G401 (cell line): Measurements from ENCODE around the gene KDM4C. TPM values are rescaled to one million over a fixed set of nuclear protein-coding genes. Genes with fewer than 3 reads are reported as not detected.

Experiments
- DNase-seq: peaks from one replicate; pipeline ENCODE4 v3.0.0-alpha.2; 2015; ENCODE audit warnings: low spot score
- in situ Hi-C: cut with HindIII; loops from 2 replicates; pipeline ENCODE4 v1.10.0; 2016; ENCODE audit warnings: low sequenced_read_pairs, mixed read lengths
- total RNA-seq: library from RNA; depleted of rRNA; stranded (reverse); fragments of >200 nt; shearing (Covaris generic); gene quantifications from 2 replicates; pipeline ENCODE4 v1.2.3, GENCODE V29; 2014

Gene KDM4C
- total RNA-seq, 1 experiment from 2014 or later: 12.7 TPM

DNA sequence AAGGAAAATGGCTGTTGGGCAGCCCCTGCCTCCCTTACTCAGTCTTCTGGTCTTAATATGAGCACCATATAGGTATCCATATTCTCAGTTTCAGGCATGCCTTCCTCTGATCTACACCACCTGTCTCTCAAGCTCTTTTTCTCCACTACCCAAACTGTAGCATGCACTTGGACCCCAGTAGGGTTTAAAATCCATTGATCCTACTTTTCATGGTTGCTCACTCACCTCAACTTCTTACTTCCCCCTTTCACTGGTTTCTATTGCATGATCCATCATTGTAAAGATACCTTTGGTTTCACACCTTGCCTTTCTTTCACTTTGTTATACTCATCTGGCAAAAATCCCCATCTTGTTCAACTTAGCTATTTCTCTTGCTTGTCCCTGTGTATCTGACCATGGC is 159.4 kb downstream of the KDM4C start:
- in situ Hi-C loops: no loop called here
- DNase-seq: no peak

DNA sequence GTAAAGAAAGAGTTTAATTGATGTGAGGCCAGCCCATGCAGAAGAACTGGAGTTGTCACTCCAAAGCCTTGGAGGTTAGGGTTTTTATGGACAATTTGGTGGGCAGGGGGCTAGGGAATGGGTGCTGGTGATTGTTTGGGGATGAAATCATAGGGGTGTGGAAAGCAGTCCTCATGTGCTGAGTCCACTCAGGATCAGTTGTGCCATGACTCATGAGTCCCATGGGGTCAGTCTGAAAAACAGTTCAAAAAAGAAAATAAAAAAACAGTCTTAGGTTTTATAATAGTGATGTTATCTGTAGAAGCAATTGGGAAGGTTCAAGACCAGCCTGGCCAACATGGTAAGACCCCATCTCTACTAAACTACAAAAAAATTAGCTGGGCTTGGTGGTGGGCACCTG is 162.3 kb downstream of the KDM4C start:
- DNase-seq: no peak
- in situ Hi-C loops: no loop called here

DNA sequence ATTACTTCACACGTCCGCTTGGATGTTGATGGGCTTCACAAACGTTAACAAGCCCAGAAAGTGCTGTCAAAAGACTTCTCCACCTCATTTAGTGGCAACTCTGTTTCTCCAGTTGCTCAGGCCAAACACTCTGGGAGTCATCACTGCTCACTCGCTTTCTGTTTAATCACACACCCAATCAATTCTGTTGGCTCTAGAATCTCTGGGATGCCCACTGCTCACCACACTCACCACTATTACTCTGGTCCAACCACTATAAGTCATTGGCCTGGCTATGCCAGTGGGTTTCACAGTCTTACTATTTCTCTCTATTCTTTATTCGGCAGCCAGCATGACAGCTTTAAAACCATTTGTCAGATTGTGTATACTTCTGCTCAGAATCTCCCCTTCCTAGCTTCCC is 163.5 kb downstream of the KDM4C start:
- DNase-seq: no peak
- in situ Hi-C loops: no loop called here

DNA sequence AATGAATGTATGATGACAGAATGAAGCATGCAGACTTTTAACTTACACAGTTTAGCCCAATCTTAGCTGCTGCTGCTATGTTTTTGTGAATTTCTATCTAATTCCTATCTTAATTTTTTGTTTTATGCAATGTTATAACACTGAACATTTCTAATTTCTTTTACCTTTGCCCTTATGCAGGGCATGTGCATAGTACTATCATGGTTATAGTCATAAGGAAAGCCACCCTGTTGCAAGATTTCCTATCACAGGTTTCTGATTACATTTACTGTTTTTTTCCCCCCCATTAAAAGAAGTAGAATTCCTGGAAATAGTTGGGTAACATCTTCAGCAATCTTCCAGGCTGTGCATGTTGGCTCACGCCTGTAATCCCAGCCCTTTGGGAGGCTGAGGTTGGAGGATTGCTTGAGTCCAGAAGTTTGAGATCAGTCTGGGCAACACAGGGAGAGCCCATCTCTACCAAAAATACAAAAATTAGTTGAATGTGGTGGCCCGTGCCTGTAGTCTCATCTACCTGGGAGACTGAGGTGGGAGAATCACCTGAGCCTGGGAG is 164.4 kb downstream of the KDM4C start:
- DNase-seq: no peak
- in situ Hi-C loops: no loop called here

DNA sequence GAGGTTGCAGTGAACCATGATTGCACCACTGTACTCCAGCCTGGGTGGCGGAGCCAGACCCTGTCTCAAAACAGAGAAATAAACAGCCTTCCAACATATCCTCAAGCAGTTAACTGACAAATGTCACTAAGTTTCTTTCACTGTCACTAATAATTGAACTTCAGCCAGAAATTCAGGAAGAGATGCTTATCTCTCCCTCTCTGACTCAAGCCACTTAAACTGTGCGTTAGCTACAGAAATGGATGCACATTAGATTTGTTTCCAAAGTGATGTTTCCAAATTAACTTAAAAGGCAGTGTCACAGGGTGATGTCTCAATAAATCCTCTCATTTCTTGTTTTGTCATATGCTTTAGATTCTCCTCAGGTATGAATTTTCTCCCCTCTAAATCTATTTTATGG is 164.9 kb downstream of the KDM4C start:
- no peak for DNase-seq
- in situ Hi-C loops: no loop called here

DNA sequence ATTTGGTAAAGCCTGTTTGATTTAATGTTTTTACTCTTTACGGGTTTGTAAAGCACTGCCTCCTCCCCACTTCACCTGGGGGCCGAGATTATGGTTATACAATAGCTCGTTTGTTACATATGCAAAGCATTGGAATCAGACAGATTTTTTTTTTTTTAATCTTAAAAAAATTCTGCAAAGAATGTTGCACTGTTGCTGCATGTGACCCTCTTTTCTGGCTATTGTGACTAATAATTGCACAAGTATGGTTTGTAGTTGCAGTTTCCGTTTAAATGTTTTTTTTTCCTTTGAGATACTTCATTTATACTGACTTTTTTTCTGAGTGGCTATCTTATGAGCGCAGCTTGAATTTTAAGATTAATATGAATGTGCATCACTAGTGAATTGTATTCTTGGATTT is 165.3 kb downstream of the KDM4C start:
- in situ Hi-C loops: no loop called here

DNA sequence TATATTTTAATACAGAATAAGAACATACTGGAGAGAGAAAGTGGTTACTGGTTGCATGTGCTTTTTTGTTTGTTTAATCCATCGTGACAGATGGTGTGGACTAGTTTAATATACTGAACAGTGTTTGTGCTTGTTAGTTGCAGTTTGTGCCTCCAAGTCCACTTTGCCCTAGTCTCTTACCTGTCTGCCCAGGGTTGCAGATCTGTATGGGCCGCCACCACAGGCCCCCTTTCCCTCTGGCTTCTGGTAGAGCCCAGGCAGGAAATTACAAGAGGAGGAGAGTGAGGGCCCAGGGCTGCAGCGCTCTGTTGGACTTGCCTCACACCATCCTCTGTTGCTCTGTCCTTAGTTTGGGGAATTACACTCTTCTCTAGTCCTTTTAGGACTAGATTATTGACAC is 166.4 kb downstream of the KDM4C start:
- in situ Hi-C loops: no loop called here
- peak; percentile 60 for DNase-seq

More for the DNA sequence above, 165.3 kb downstream of the KDM4C start:
- DNase-seq: no peak

DNA sequence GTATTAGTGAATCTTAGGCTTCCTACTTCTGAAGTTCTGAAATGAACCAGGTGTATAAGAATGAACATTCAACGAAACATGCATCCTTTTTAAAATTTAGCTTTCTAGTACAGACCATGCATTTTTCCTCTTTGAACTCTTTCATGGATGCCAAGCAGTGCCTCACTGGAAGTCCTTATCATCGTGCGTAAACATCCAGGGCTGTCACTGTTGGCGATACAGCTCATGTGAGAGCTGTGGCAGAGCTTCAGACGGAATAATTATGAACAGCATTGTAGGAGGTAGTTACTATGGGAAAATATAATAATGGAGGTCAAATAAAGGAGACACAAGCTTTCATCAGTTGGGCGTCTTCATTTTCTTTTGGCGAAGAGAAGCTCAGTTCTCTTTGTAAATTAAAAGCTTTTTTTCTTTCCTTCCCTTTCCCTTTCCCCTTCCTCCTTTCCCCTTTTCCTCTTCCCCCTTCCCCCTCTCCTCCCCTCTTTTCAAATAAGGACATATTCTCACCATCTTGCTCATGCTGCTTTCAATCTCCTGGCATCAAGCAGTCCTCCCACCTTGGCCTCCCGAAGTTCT is 167.3 kb downstream of the KDM4C start:
- in situ Hi-C loops: no loop called here
- peak; percentile 80 for DNase-seq

DNA sequence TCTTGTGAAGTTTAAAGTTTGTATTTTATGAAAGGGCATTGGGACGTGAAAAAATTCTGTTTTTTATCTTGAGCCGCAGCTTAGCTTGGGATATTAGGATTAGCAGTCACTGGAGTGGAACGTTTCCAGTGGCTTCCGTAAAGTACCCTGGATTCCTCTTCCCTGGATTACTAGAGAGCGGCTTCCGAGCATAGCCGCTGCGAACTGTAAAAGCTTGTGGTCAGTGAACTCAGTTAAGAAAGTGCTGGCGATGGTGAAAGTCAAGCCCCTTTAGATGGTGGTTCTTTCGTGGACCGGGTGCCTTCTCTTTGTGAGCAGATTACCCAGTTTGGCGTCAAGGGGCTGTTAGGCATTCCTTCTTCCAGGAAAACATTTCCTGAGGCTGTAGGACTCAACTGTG is 168.1 kb downstream of the KDM4C start:
- DNase-seq: no peak
- in situ Hi-C loops: no loop called here

DNA sequence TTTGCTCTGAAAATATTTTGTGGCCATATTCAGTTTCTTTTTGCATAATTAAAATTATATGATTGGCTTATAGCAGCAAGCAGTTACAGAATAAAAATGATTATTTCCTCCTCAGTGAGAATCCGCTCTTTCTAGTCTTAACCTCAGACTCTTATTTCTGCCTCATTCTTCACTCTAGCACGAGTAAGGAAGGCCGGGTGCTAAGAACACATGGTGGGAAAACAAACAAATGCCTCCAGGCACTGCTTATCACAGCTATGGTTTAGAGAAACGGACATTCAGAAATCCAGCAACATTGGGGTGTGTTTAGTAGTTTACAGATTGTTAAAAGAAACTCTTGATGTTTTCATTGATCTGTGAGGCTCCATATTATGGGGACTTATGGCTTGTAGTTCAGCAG is 168.7 kb downstream of the KDM4C start:
- in situ Hi-C loops: no loop called here
- peak; percentile 62 for DNase-seq

DNA sequence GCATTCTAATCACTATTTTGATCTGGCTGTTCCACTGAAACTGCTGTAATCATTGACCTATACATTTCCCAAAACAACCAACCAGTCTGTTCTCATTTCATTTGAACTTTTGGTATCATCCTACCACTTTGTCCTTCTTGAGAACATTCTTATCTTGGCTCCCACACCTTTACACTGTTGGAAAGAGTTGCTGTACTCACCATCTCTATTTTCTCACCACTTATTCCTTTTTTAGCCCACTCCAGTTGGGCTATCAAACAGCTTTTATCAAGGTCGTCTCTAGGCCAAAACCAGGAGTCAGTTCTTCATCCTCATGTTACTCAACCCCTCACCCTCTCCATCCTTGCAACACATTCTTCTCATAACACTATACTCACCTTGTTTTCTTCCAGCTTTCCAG is 170.1 kb downstream of the KDM4C start:
- in situ Hi-C loops: no loop called here
- DNase-seq: no peak

DNA sequence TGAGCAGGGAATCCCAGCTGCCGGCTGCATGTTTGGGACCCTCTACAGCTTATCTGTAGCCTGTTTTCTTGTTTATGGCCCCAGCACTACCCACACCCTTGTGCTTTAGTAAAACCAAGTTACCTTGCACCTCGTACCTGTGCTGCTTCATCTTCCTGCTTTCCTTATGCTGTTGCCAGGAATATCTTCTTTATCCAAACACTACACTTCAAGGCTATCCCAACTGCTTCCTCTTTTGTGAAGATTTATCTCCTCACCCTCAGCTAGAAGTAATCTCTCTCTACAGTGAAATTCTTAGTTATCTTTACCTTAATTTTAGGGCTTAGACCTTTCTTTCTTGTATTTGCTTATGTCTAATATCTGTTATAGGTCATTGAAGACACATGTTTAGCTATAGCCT is 171.1 kb downstream of the KDM4C start:
- in situ Hi-C loops: no loop called here
- DNase-seq: no peak

DNA sequence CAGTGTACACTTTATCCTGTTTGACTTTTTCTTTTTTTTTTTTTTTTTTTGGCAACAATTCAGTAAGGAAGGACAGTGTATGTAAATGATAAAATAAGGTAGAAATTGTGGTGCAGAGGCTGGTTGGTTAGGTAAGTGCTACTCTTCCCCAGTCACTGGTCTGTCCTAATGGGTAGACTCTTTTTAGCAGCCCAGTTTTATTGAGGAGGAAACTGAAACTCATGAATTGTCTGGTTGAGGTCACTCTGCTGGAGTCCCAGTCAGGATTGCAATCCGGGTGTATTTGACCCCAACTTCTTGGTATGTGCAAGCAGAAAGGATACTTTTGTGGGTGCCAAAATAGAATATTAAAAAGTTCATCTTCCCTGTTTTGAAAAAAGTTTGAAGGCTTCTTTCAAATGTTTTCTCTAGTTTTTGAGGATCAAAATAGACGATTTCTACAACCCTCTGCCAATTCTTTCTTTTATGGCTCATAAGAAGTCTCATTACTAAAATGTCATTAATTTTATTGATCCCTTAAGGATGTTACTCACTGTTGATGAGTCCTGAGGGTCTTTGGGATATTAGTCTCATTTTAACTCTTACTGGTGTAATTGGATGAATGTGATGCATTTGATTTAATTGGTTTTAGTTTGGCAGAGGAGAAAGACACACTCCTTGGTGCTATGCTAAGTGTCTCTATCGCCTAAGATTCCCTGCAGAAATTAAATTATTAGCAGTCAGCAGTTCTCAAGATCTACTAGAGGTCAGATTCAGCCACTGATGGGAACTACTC is 171.9 kb downstream of the KDM4C start:
- DNase-seq: no peak
- in situ Hi-C loops: no loop called here

DNA sequence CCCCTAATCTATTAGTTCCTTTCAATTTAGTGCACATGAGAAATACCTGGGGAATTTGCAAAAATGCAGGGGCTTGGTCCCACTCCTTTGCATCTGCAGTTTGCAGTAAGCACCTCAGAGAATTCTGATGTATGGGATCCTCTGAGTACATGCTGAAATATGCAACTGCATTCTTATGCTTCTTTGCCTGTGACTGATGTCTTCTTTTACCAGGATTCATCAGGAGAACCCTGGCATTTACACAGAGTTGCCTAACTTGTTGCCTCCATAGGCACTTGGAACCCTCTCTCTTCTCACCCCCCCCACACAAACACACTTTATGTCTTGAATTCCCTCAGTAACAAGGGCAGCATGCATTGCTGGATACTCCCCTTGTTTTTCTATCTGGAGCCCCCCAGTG is 173.1 kb downstream of the KDM4C start:
- in situ Hi-C loops: no loop called here
- no peak for DNase-seq

DNA sequence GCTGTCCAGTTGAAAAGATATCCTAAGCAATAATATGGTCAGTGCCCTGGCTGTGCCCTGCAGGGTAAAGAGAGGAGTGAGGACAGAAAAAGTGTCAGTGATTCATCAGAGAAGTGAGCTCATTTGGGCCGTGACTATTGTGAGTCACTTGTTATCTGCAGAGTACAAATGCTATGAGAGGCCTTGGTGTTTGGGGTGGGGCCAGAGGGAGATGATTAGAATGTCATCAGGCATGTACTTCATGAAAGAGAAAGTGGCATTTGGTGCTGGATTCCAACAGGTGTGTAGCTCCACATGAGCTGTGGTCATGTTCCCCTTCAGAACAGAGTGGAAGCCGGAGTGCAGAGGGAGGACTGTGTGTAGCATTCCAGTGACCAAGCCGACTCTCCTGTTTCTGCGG is 174.1 kb downstream of the KDM4C start:
- peak; percentile 75 for DNase-seq
- in situ Hi-C loops: no loop called here

DNA sequence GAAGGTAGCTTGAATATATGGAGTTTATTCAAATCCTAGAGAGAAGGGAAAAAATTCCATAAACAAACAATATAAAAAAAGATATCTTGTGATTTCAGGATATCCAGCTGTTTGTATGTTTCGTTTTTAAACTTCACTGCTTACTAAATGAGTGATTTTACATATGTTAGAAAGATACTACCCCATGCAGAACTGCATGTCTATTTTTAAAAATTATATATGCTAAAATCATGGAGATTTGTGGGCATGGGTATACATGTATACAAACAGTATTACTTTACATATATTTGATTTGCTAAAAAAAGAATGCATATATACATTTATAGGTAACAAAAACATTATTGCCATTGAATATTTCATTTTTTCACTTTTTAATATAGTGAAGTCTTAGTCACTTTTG is 178.3 kb downstream of the KDM4C start:
- in situ Hi-C loops: no loop called here
- DNase-seq: no peak

DNA sequence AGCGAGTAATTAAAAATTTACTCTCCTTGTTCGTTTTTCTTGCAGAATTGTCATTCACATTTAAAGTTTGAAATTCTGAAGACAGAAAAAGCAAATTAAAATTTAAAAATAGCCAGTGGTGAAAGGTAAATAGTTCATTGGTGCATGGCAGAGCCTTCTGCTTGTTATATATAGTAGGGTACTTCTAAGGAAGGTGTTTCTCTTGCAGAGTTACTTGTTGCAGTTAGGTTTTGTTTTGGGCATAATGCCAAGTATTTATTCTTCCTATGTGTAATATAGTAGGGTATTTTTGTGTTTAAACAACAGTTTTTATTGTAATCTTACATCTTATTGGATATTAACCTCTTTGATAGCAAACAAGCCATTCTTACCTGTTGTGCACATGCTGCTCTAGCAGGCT is 179.4 kb downstream of the KDM4C start:
- no peak for DNase-seq
- in situ Hi-C loops: no loop called here

DNA sequence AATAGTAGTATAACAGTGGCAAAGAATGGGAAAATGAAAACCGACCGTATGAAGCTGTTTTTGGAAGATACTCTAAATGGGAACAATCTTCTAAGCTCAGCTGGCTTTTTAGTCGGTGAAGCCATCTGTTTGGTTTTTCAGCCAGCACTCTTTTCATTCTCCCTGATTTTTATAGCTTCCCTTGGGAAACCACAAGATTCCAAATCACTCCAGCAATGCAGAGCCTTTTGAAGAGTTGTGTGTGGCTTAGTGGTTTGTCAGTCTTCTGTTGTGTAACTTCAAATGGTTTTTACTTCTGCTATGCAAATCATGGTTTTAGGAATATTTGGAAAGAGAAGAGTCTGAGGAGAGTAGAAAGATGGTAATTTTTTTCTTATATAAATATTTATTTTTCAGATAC is 180.7 kb downstream of the KDM4C start:
- in situ Hi-C loops: no loop called here
- peak; percentile 84 for DNase-seq

DNA sequence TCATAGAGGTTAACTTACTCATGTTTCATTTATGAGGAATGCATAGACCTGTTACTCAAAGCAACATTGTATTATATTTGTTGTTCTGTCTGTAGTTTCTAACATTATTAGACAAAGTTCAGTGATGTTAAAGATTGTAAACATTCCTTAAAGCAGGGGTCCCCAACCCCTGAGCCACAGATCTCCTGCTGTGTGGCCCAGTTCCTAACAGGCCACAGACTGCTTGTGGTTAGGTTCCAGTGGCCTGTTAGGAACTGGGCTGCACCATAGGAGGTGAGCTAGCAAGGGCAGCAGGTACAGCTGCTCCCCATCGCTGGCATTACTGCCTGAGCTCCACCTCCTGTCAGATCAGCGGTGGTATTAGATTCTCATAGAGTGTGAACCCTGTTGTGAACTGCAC is 181.1 kb downstream of the KDM4C start:
- in situ Hi-C loops: no loop called here
- DNase-seq: no peak

DNA sequence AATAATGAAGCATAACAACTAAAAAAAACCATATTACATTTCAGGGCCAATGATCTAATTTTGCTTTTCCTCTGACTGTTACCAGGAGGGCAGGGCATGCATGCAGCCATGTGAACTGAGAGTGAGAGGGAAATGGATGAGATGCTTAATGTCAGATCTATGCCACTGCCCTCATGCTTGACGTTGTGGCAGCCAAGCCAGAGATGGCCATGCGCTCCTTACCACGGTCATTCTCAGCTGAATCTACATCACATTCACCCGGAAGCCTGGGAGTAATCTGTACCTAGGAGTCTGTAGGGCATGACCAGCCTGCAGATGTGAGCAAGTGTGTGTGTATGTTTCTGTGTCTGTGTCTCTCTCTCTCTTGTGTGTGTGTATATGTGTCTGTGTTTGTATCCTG is 183.7 kb downstream of the KDM4C start:
- in situ Hi-C loops: no loop called here
- peak; percentile 47 for DNase-seq

DNA sequence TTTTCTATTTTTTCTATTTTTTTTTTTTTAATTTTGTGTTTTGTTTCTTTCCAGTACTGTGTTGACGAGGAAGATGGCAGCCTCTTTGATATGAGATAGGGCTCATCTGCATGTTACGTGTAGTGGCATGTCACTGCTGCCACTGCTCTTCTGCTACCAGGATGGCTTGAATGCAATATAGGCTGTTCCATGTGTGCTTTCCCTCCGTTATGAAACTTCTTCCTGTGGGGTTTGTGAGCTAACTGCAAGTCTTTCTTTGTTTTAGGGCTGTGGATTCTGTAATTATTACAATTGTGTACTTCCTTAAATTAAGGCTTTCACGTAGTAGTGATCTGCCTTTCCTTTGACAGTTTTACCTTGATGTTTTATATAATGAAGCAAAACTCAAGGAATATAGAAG is 184.6 kb downstream of the KDM4C start:
- DNase-seq: no peak
- in situ Hi-C loops: no loop called here
